Activated T-cell treated with anti-CD3 and anti-CD28 coated beads, Interleukin-2, amount 50 U/mL, for 4 hours (primary cell): ENCODE measurements around the gene TOLLIP. TPM values are rescaled to one million over a fixed set of nuclear protein-coding genes. Genes with fewer than 3 reads are reported as not detected.

ENCODE experiments used
- ATAC-seq, 2 donors: fragments of 200-7000 bp; cut with Tn5 transposase; one replicate each; pipeline ENCODE4 v1.10.0; 2021
- DNase-seq: peaks from one replicate; pipeline ENCODE4 v3.0.0-alpha.2; 2020
- H3K27me3 Mint-ChIP-seq: one replicate; pipeline ENCODE4 v1.8.0; 2021; ENCODE audit warnings: low read depth, mixed read lengths
- H3K36me3 Mint-ChIP-seq: one replicate; pipeline ENCODE4 v1.8.0; 2022; ENCODE audit warnings: mixed read lengths; ENCODE audit not compliant: insufficient read depth
- H3K4me1 Mint-ChIP-seq: one replicate; pipeline ENCODE4 v1.8.0; 2021; ENCODE audit warnings: low read depth, mixed read lengths
- H3K4me3 Mint-ChIP-seq: one replicate; pipeline ENCODE4 v1.8.0; 2021; ENCODE audit warnings: mild to moderate bottlenecking, moderate library complexity, mixed read lengths
- H3K9me3 Mint-ChIP-seq: one replicate; pipeline ENCODE4 v1.8.0; 2021; ENCODE audit warnings: mixed read lengths
- total RNA-seq, 3 donors: library from RNA; stranded (reverse); gene quantifications; one replicate each; pipeline ENCODE4 v1.2.1, GENCODE V29; 2021

TOLLIP gene
- total RNA-seq, 3 donors from 2014 or later = 38.0 to 45.9 (median 44.3) TPM

GRCh38 chr11:1225386-1226225, 83.8 kb downstream of the TOLLIP start:
- no peak for DNase-seq
- Mint-ChIP-seq H3K36me3 (no peaks in the 10 kb centered on the region), H3K9me3 (no peaks in the 10 kb centered on the region), H3K4me1 (no peaks in the 10 kb centered on the region), H3K4me3 (no peak overlapping the region), H3K27me3 (peaks cover 8% of the 10 kb centered on the region)
- ATAC-seq = no peak

GRCh38 chr11:1224491-1225385, 84.7 kb downstream of the TOLLIP start:
- Mint-ChIP-seq H3K36me3 (no peaks in the 10 kb centered on the region), H3K9me3 (no peaks in the 10 kb centered on the region), H3K27me3 (peaks cover 8% of the 10 kb centered on the region), H3K4me3 (no peak overlapping the region), H3K4me1 (no peaks in the 10 kb centered on the region)
- ATAC-seq = no peak
- DNase-seq = no peak

Other genes with a start within 250 kb of the TOLLIP start
- under 1 TPM; 0.08 to 0.30 (median 0.24) TPM for gene MUC2, start 234.8 kb downstream of the TOLLIP start, total RNA-seq
- gene MUC5AC, start 151.7 kb downstream of the TOLLIP start, total RNA-seq = under 1 TPM in 2 of 3 donors, not detected in 1; under 0.01 TPM
- gene MUC5B, start 86.6 kb downstream of the TOLLIP start, total RNA-seq = 1 to 10 TPM; 1.1 to 2.2 (median 1.4) TPM
- under 1 TPM; 0.53 to 0.94 (median 0.76) TPM for gene BRSK2, start 80.3 kb upstream of the TOLLIP start, total RNA-seq
- 10 to 100 TPM; 17.7 to 20.1 (median 18.2) TPM for gene MOB2, start 177.1 kb upstream of the TOLLIP start, total RNA-seq